GM18505 (cell line): ENCODE results near the gene PAX5.
A peak's percentile ranks its signal among the peaks of the same experiment; 100 is the strongest.

Experiments
- ATAC-seq: cut with Tn5 transposase; IDR thresholded peaks from one replicate; pipeline ENCODE4 v1.9.1; 2021; ENCODE audit not compliant: unreplicated experiment
- POLR2A ChIP-seq: IDR thresholded peaks from 4 replicates; pipeline ENCODE4 v1.6.1; 2011; ENCODE audit warnings: borderline replicate concordance; ENCODE audit not compliant: insufficient read depth, insufficient read length; ENCODE audit errors: extremely low read depth

The PAX5 gene

GRCh38 chr9:36939214-36939613 is 94.9 kb downstream of the PAX5 start:
- no peak for ATAC-seq
- TF ChIP-seq POLR2A, result no peak

- no peak for TF ChIP-seq POLR2A
- no peak for ATAC-seq
These were observed 95.5 kb downstream of the PAX5 start for GRCh38 chr9:36938617-36939016.

- no peak for ATAC-seq
- TF ChIP-seq POLR2A, result no peak
These were observed 96.1 kb downstream of the PAX5 start for GRCh38 chr9:36937951-36938350.

- TF ChIP-seq POLR2A, result no peak
These were observed 96.7 kb downstream of the PAX5 start for GRCh38 chr9:36937346-36937745.

GRCh38 chr9:36936498-36936831 is 97.6 kb downstream of the PAX5 start:
- no peak for ATAC-seq
- TF ChIP-seq POLR2A, result no peak

More at GRCh38 chr9:36937346-36937745, 96.7 kb downstream of the PAX5 start:
- ATAC-seq, result no peak

- no peak for ATAC-seq
These were observed 98.1 kb downstream of the PAX5 start for GRCh38 chr9:36935768-36936497.

GRCh38 chr9:36935332-36935731 is 98.7 kb downstream of the PAX5 start:
- no peak for ATAC-seq
- no peak for TF ChIP-seq POLR2A

More at GRCh38 chr9:36935768-36936497, 98.1 kb downstream of the PAX5 start:
- no peak for TF ChIP-seq POLR2A

GRCh38 chr9:36934478-36935065 is 99.5 kb downstream of the PAX5 start:
- no peak for ATAC-seq
- TF ChIP-seq POLR2A, result no peak

- TF ChIP-seq POLR2A, result no peak
- no peak for ATAC-seq
These were observed 100.3 kb downstream of the PAX5 start for GRCh38 chr9:36933676-36934215.

- ATAC-seq, result no peak
- TF ChIP-seq POLR2A, result no peak
These were observed 101.9 kb downstream of the PAX5 start for GRCh38 chr9:36932198-36932597.

- TF ChIP-seq POLR2A, result no peak
- ATAC-seq, result no peak
These were observed 103.1 kb downstream of the PAX5 start for GRCh38 chr9:36930941-36931340.

- no peak for ATAC-seq
- TF ChIP-seq POLR2A, result no peak
These were observed 104.8 kb downstream of the PAX5 start for GRCh38 chr9:36929350-36929675.

GRCh38 chr9:36928670-36929349 is 105.3 kb downstream of the PAX5 start:
- no peak for TF ChIP-seq POLR2A
- ATAC-seq, result peak; percentile 36

- ATAC-seq, result no peak
- TF ChIP-seq POLR2A, result no peak
These were observed 105.9 kb downstream of the PAX5 start for GRCh38 chr9:36928210-36928609.
